Measurements from ENCODE around the gene GINM1. TPM values are rescaled to one million over a fixed set of nuclear protein-coding genes. Genes with fewer than 3 reads are reported as not detected.

GINM1 gene
- total RNA-seq, 1 experiment from 2014 or later: 31.7 TPM

DNA sequence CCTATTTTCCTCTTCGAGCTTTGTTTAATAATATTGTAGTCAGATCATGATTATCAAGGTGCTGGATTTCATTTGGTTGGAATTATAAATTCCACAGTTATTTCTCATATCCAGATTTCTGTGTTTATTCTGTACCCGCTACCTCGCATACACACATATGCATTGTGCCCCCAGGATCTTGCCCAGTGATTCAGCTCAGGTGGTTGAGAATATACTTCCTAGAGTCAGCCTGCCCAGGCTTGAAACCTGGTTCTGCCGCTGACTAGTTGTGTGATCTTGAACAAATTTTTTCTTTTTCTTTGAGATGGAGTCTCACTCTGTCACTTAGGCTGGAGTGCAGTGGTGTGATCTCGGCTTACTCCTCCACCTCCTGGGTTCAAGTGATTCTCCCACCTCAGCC is 14.7 kb downstream of the GINM1 start:
- ChIA-PET CTCF (no interaction called here), POLR2A (no interaction called here)
- Histone ChIP-seq H3K4me1 (ENCODE audit: control insufficient read depth, insufficient read depth, low read length) (no peaks in the 10 kb centered on the region), H3K27ac (ENCODE audit: low read length) (no peak overlapping the region), H3K27me3 (ENCODE audit: control insufficient read depth, insufficient read depth, low read length) (no peaks in the 10 kb centered on the region), H3K4me3 (ENCODE audit: low read depth in 2 of 2, low read length in 2 of 2) (no peak overlapping the region), H3K9me3 (ENCODE audit: control insufficient read depth, insufficient read depth, low read depth, low read length) (no peaks in the 10 kb centered on the region), H3K36me3 (ENCODE audit: control insufficient read depth, insufficient read depth, low read length) (no peaks in the 10 kb centered on the region; the same call in 1 of the 2 replicates)
- no TSS peak for BruUV-seq (replicated peaks)
- DNase-seq (ENCODE audit: low read depth, low spot score) (no peak), ATAC-seq (no peak)
- intact Hi-C loops (cut with micrococcal nuclease; ENCODE audit: unreplicated experiment): no loop called here
- TF ChIP-seq, protein P1, sequence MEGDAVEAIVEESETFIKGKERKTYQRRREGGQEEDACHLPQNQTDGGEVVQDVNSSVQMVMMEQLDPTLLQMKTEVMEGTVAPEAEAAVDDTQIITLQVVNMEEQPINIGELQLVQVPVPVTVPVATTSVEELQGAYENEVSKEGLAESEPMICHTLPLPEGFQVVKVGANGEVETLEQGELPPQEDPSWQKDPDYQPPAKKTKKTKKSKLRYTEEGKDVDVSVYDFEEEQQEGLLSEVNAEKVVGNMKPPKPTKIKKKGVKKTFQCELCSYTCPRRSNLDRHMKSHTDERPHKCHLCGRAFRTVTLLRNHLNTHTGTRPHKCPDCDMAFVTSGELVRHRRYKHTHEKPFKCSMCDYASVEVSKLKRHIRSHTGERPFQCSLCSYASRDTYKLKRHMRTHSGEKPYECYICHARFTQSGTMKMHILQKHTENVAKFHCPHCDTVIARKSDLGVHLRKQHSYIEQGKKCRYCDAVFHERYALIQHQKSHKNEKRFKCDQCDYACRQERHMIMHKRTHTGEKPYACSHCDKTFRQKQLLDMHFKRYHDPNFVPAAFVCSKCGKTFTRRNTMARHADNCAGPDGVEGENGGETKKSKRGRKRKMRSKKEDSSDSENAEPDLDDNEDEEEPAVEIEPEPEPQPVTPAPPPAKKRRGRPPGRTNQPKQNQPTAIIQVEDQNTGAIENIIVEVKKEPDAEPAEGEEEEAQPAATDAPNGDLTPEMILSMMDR (IDR thresholded peaks at IDR 0.05): no peak
- TF ChIP-seq SIN3A (IDR thresholded peaks at IDR 0.05; ENCODE audit: borderline replicate concordance, insufficient read depth, low read depth, low read length) (no peak), POLR2AphosphoS5 (IDR thresholded peaks at IDR 0.05; ENCODE audit: low read depth, low read length) (no peak), TCF7L2 (IDR thresholded peaks at IDR 0.05; ENCODE audit: low read depth, low read length) (no peak)
- TF ChIP-seq, protein P2, sequence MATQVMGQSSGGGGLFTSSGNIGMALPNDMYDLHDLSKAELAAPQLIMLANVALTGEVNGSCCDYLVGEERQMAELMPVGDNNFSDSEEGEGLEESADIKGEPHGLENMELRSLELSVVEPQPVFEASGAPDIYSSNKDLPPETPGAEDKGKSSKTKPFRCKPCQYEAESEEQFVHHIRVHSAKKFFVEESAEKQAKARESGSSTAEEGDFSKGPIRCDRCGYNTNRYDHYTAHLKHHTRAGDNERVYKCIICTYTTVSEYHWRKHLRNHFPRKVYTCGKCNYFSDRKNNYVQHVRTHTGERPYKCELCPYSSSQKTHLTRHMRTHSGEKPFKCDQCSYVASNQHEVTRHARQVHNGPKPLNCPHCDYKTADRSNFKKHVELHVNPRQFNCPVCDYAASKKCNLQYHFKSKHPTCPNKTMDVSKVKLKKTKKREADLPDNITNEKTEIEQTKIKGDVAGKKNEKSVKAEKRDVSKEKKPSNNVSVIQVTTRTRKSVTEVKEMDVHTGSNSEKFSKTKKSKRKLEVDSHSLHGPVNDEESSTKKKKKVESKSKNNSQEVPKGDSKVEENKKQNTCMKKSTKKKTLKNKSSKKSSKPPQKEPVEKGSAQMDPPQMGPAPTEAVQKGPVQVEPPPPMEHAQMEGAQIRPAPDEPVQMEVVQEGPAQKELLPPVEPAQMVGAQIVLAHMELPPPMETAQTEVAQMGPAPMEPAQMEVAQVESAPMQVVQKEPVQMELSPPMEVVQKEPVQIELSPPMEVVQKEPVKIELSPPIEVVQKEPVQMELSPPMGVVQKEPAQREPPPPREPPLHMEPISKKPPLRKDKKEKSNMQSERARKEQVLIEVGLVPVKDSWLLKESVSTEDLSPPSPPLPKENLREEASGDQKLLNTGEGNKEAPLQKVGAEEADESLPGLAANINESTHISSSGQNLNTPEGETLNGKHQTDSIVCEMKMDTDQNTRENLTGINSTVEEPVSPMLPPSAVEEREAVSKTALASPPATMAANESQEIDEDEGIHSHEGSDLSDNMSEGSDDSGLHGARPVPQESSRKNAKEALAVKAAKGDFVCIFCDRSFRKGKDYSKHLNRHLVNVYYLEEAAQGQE (IDR thresholded peaks at IDR 0.05; ENCODE audit: insufficient read depth in 1 of 2, low read depth in 2 of 2, low read length in 1 of 2): no peak
- in situ Hi-C loops (cut with HindIII; ENCODE audit: low pct_unique_long_range_greater_than_20kb, low sequenced_read_pairs): no loop called here

DNA sequence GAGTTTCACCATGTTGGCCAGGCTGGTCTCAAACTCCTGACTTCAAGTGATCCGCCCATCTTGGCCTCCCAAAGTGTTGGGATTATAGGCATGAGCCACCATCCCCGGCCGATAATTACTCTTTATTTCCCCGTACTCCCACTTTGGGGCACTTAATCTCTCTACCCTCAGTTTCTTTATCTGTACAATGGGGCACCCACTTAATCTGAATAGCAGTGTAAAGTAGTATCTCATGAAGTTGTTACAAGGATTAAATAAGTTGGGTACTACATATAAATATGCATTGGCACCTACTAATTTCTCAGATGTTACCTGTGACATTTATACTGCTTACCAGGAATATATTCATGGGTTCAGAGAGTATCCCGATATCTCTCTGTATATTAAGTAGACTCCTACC is 15.2 kb downstream of the GINM1 start:
- no peak for ATAC-seq
- Histone ChIP-seq H3K27ac (ENCODE audit: low read length) (no peak overlapping the region), H3K4me1 (ENCODE audit: control insufficient read depth, insufficient read depth, low read length) (no peaks in the 10 kb centered on the region), H3K9me3 (ENCODE audit: control insufficient read depth, insufficient read depth, low read depth, low read length) (no peaks in the 10 kb centered on the region), H3K36me3 (ENCODE audit: control insufficient read depth, insufficient read depth, low read length) (no peaks in the 10 kb centered on the region; the same call in 1 of the 2 replicates), H3K4me3 (ENCODE audit: low read depth in 2 of 2, low read length in 2 of 2) (no peak overlapping the region), H3K27me3 (ENCODE audit: control insufficient read depth, insufficient read depth, low read length) (no peaks in the 10 kb centered on the region)
- POLR2A ChIA-PET: no interaction called here
- TF ChIP-seq, protein P1 (IDR thresholded peaks at IDR 0.05): no peak
- TF ChIP-seq SIN3A (IDR thresholded peaks at IDR 0.05; ENCODE audit: borderline replicate concordance, insufficient read depth, low read depth, low read length) (no peak), POLR2AphosphoS5 (IDR thresholded peaks at IDR 0.05; ENCODE audit: low read depth, low read length) (no peak), TCF7L2 (IDR thresholded peaks at IDR 0.05; ENCODE audit: low read depth, low read length) (no peak)
- TF ChIP-seq, protein P2 (IDR thresholded peaks at IDR 0.05; ENCODE audit: insufficient read depth in 1 of 2, low read depth in 2 of 2, low read length in 1 of 2): no peak
- CTCF ChIA-PET: no interaction called here
- BruUV-seq (replicated peaks): no TSS peak
- in situ Hi-C loops (cut with HindIII; ENCODE audit: low pct_unique_long_range_greater_than_20kb, low sequenced_read_pairs): no loop called here
- DNase-seq (ENCODE audit: low read depth, low spot score): no peak
- intact Hi-C loops (cut with micrococcal nuclease; ENCODE audit: unreplicated experiment): no loop called here
